ENCODE measurements around the gene PCID2.
A peak's percentile ranks its signal among the peaks of the same experiment; 100 is the strongest.
"Not testable (repeated sequence)": the region's sequence is repeated elsewhere in the genome, so short reads cannot be mapped to it uniquely, and the experiment has no call there.

The PCID2 gene

DNA sequence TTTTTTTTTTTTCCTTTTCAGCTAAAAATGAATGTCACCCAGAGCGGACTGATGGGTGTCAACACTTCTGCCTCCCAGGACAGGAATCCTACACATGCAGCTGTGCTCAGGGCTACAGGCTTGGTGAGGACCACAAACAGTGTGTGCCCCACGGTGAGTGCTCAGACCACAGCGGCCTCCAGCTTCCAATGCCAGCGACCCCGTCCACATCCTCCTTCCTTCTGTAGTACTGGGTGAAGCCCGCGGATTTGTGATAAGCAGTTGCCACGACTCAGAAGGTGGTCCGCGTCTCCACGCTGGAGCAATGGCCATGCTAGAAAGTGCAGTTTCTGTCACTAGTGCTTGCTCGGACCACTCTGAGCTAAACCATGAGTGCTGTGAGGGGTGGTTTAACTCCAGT is 44.0 kb downstream of the PCID2 start:
- DNase-seq (ENCODE audit: low read depth): no peak

DNA sequence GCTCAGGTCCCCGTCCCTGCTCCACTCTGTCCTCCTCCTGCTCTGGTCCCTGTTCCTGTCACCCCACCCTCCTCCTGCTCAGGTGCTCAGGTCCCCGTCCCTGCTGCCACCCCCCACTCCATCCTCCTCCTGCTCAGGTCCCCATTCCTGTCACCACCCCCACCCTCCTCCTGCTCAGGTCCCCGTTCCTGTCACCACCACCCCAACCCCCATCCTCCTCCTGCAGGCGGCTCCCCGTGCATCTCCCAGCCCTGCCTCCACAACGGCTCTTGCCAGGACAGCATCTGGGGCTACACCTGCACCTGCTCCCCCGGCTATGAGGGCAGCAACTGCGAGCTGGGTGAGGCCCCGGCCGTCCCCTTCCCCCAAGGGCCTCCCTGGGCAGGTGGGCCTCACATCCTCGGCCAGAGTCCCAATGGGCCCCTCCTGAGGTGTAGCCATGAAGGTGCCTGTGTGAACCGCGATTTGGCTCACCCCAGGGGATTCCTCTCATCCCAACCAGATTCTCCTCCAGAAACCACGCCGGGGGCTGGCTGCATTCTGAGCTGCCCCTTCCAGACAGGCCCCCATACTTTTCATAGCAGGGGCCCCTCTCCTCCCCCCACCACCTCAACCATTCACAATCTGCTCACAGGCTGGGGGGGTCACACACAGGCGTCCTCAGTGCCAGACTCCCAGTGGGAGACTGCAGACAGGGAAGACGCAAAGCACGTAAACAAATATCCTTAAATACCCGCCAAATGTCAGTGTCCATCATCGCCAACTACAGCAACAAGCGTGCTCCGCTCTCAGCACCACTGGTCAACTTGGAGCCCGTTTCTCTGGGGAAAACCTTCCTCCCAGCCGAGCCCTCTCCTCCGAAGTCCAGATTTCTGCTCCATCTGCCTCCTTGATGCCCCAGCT is 45.4 kb downstream of the PCID2 start:
- DNase-seq (ENCODE audit: low read depth): no peak

DNA sequence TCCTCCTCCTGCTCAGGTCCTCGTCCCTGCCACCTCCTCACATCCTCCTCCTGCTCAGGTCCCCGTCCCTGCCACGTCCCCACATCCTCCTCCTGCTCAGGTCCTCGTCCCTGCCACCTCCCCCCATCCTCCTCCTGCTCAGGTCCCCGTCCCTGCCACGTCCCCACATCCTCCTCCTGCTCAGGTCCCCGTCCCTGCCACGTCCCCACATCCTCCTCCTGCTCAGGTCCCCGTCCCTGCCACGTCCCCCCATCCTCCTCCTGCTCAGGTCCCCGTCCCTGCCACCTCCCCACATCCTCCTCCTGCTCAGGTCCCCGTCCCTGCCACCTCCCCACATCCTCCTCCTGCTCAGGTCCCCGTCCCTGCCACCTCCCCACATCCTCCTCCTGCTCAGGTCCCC is 46.5 kb downstream of the PCID2 start:
- not testable (repeated sequence) for DNase-seq (ENCODE audit: low read depth)

DNA sequence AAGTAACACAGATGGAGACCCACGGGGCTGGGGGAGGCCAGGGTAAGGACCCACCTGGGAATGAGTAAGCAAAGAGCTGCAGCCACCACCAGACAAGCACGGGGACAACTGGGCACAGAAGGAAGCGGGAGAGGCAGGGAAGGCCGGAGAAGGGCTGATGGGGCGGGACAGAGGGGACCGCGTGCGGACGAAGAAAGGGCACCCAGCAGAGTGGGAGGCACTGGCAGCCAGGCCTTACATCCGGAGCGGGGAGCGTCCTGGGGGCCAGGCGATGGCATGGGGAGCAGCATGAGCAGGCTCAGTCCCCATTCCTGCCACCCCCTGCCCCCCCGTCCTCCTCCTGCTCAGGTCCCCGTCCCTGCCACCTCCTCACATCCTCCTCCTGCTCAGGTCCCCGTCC is 47.0 kb downstream of the PCID2 start:
- no peak for DNase-seq (ENCODE audit: low read depth)

DNA sequence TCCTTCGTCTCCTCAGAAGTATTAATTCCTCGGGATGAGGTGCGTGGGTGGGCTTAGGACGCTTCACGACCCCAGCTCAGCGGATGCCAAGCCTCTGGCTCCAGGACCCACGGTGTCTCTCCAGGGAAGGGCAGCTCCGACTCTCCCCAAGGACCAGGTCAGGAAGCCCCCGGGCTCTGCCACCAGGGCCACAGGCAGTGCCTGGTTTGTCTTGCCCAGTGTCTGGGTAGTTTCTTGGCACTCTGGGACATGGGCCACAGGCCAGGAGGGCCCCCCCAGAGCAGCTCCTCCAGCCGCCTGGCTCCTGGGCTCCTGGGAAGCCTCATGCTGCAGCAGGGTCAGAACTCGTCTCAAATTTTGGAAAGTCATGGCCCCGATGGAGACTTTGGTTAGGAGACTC is 47.5 kb downstream of the PCID2 start:
- no peak for DNase-seq (ENCODE audit: low read depth)

DNA sequence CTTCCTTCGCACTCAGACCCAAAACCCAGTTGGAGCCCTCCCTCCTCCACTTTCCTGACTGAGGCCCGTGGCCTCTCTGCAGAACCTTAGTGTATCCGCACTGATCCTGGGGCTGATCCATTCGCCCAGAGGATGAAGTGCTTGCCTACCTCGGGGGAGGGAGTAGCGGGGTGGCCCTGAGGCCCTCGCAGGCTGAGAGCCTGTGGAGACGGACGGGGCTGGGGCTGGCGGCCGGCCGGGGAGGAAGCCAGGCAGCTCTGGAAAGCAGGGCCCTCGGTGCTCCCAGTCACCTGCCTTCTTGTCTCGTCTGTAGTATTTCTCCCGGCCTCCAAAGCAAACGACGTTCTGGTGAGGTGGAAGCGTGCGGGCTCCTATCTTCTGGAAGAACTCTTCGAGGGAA is 48.8 kb downstream of the PCID2 start:
- no peak for DNase-seq (ENCODE audit: low read depth)

DNA sequence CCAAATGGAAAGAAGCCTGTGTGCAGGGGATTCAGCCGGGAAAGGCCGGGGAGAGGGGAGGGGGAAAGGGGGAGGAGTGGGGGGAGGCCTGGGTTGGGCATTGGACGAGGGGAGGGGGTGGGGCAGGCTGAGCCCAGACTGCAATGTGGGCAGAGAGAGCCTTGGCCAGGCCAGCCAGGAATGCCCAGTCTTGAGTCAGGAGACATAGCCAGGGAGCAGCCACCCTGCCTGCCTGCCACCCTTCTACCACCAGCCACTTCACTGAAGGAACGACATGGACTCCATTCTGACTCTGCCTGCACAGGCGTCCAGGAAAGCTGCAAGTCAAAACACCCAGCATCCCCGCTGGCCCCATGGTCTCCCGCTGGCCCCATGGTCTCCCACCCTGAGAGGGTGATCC is 49.5 kb downstream of the PCID2 start:
- DNase-seq (ENCODE audit: low read depth): no peak

DNA sequence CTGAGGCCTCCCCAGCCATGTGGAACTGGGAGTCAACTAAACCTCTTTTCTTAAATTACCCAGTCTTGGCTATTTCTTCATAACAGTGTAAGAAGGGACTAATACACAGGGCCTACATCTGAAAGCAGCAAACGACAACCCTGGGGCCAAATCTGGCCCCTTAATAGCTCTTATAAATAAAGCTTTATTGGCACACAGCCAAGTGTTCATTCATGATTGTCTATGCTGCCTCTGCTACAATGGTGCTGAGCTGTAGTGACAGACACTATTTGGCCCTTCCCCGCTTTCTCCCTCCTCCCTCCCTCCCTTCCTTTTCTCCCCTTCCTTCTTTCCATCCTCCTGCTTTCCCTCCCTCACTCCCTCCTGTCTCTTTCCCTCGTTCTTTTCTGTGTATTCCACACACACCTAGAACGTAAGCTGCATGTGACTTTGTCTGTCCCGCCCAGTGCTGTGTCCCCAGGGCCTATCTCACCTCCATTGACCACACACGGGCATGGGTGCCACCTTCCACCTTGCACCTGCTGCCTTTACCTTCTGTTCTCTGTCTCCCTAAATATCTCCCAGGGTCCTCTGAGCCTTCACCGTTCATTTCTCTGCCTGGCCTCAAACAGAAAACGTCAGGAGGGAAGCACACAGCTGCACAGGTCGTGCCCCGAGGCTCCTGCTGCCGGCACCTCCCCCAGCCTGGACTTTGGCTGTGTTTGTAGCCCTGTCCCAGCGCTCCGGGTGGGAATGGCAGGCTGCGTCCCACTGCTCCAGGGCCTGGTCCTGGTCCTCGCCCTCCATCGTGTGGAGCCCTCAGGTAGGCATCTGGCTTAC is 50.3 kb downstream of the PCID2 start, which contains the start of gene PROZ:
TSS of gene PROZ (plus strand) at position 720 of the 819 bp plus-strand sequence. CDS start at position 733, 13 bp downstream.
- no peak for DNase-seq (ENCODE audit: low read depth)

DNA sequence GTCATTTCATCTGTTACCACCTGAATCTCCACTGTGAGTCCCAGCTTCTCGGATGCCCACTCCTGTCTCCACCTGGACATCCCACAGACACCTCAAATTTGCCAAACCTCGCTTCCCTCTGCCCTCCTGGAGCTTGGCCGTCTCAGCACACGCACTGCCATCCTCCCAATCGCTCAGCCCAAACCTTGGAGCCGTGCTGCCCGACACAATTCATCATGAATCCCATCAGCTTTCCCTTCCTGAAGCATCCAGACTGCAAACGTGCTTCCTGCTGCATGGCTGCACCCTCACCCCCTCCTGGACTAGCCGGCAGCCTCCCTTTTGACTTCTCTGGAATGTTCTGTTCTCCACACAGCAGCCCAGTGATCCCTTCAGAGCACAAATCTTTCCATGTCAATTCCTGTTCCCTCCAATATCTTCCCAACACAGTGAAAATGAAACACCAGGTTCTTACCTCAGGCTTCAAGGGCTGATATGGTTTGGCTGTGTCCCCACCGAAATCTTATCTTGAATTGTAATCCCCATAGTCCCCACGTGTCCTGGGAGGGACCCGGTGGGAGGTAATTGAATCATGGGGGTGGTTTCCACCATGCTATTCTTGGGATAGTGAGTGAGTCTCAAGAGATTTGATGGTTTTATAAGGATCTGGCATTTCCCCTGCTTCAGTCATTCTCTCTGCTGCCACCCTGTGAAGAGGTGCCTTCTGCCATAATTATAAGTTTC is 51.1 kb downstream of the PCID2 start:
- no peak for DNase-seq (ENCODE audit: low read depth)

DNA sequence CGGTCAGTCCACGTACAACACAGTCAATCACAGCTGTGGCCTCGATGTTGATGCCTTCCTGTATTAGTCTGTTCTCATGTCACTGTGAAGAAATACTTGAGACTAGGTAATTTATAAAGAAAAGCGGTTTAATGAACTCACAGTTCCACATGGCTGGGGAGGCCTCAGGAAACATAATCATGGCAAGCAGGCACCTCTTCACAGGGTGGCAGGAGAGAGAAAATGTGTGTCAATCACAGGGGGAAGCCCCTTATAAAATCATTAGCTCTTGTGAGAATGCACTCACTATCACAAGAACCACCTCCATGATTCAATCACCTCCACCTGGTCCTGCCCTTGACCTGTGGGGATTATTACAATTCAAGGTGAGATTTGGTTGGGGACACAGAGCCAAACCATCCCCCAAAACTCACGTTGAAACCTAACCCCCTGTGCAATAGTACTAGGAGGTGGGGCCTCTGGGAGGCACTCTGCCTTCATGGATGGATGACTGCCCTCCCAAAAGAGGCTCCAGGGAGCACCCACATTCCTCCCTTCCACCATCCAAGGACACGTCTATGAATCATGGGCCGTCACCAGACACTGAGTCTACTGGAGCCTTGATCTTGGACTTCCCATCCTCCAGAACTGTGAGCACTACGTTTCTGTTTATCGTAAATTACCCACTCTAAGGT is 52.4 kb downstream of the PCID2 start:
- no peak for DNase-seq (ENCODE audit: low read depth)

DNA sequence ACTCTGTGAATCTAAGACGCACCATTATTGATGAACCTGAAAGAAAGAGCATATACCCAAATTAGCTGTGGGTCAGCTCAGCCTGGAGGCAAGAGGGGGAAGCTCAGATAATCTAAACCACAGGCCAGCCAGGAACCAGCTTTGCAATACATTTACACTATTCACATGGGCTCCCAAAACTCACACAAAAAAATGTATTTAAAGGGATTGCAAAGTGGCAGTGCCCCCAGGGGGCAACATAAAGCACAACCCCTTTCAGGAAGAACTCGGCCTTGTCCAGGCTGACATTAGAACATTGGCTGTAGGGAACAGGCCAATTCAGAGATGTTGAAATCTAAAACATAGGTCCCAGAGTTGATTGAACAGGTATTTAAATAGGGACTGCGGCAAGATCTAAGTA is 53.3 kb downstream of the PCID2 start:
- no peak for DNase-seq (ENCODE audit: low read depth)

DNA sequence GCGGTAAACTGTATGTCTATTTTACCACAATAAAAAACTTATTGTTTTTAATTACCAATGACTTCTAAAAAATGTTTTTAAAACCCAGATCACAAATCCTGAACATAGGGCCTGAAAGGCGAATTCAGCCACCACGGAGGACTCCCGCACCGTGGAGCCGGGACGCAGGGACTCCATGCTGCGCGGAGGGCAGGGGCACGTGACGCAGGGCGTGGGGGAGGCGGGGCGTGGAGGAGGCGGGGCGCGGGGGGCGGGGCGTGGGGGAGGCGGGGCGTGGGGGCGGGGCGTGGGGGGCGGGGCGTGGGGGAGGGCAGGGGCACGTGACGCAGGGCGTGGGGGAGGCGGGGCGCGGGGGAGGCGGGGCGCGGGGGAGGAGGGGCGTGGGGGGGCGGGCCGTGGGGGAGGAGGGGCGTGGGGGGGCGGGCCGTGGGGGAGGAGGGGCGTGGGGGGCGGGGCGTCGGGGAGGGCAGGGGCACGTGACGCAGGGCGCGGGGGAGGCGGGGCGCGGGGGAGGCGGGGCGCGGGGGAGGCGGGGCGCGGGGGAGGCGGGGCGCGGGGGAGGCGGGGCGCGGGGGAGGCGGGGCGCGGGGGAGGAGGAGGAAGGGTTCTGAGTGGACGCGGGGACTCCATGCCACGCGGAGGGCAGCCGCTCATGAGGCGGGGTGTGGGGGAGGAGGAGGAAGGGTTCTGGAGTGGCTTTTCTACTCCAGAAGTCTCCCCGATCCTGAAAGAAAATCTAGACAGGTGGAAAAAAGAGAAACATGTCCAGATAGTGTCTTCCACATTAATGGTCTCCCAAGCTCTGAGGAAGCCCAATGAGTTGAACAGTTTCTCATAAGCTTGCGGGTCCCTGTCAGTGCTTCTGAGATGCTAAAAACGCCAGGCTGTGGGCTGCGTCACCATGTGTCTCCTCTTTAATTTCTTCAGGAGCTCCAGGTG is 54.4 kb downstream of the PCID2 start:
- peak; percentile 72 for DNase-seq (ENCODE audit: low read depth)

DNA sequence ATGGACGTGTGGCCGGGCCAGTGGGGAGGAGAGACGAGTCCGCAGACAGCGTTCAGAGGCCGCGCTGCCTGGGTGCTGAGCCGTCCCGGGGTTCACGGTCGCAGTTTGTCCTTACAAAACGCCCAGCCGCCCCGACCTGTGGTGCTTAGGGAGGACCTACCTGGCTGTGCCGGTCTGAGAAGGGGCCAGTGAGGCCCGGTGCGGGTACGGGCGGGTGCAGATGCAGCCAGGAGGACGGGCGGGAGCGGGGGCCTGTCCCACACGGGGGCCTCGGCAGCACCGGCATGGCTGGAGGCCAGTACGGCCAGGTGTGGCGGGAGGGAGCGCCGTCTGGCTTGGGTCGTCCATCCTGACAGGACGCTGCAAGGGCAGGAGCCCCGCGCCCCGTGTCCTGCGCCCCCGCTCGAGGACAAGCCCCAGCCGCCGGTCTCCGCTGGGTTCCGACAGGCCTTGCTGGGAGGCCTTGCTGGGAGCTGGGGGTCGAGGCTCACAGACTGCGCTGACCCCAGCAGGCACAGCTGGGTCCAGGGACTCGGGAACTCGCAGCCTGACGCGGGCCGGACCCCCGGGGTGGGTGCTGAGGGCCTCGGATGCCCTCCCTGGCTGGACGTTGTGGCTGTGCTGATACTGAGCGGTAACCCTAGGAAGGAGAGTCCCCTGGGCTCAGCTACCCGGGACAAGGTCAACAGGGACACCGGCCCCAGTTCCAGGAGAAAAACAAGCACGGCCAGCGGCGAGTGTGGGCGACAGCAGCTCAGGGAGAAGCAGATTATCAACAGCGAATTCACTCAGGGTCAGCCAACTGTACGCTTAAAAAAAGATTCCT is 55.3 kb downstream of the PCID2 start:
- no peak for DNase-seq (ENCODE audit: low read depth)

DNA sequence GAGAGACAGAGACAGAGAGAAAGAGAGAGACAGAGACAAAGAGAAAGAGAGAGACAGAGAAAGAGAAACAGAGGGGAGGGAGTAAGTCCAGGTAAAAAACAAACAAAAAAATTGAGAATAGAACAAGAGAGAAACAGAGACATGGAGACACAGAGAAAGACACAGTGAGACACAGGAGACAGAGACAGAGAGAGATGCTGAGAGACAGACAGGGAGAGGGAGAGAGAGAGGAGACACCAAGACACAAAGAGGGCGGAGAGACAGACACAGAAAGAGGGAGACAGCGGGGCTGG is 55.8 kb downstream of the PCID2 start:
- no peak for DNase-seq (ENCODE audit: low read depth)

DNA sequence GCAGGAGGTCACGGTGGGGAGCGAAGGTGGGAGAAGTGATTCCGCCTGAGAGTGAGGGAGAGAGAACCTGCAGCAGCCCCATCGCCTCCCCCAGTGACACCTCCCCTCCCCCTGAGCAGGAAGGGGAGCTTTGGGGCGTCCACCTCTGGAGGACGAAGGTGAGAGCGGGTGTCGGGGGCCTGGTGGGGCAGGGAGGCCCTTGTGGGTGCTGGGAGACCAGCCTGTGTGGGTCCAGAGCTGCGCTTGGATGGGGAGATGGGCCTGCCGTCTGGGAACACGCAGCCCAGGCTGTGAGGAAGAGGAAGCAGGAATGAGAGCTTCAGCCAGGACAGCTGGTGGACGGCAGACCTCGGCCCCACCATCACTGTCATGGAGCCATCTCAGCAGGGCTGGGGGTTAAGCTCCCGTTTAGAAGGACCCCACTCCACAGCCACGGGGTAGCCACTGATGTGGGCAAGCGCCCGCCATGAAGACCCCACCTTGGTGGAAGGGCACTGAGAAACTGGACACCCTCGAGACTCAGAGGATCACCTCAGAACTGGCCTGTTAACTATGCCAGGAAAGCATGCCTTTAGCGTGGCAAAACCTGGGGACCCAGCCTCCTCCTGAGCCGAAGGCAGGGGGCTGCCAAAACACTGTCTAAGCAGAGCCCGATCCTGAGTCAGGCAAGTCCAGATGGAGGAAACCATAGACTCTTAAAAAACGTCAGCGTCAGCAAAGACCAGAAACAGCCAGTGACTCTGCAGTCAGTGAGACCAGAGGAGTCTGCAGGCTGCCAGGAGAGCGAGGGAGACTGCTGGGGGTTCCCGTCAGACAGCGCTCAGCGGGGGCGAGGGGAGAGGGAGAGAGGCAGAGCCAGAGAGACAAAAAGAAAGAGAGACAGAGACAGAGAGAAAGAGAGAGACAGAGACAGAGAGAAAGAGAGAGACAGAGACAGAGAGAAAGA is 56.5 kb downstream of the PCID2 start:
- no peak for DNase-seq (ENCODE audit: low read depth)

DNA sequence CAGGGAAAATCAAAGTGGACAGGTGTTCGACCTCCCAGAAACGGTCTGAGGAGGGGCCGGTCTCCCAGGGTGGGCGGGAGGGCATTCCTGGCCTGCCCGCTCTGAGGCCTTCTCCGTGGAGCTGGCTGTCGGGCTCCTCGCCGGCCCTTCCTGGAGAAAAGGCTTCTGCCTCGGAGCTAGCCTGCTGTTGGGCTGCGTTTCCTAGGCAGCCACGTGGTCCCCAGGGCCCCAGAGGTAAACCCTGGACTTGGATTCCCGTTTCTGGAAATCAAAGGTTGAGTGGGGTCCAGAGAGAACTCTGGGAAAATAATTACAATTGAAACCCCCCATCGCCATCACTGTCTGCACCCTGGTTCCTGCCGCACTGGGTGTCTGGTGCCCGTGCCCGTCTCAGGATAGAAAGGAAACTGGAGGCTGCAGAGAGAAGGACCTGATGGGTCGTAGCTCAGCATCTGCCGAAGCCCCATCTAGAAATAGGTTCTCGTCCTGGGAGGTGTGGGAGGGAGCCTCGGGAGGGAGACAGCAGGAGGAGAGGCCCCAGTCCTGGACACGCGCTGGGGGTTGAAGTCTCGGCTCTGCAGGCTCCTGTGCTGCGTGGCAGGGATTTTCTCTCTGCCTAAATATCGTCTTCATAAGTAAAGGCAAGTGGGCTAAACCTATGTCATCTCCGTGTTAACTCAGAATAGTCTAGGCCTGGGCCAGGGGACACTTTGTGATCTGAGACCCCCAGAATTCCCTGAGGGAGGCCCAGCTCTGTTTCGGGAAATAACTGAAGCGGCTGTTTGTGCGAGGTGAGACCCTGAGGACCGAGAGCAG is 57.7 kb downstream of the PCID2 start:
- DNase-seq (ENCODE audit: low read depth): no peak

DNA sequence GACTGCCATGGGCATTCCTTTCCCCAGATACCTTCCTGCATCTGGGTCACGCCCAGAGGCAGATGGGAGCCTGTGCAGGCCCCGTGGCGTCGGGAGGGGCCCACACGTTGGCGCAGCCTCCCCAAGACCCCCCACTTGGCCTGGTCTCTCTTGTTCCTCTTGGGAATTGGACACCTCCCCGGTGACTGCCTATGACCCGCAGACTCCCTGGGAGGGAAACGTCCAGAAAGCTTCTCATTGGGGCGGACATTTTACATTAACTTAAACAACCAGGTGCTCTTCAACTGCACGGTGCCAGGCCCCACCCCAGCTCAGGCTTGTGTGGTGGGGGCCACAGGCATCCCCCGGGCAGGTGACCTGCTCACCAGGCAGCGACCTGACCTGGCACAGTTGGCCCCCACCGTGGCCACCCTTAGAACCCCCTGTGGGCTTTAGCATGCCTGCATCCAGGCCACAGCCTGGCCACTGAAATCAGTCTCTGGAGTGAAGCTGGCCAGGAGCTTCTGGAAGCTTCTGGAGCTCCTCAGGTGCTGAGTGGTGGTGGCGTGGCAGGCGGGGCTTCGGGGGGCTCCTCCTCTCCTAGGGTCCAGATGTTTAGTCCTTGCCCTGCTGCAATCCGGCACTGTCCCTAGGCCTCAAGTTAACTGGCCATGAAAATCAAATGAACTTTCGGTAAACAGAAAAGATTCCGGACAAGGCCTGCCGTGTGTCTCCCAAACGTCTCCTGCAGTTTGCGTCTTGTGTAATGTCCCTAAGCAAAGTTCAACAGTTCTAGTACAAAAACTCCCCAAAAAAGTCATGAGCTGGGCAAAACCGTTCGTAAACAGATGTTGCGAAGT is 58.5 kb downstream of the PCID2 start:
- DNase-seq (ENCODE audit: low read depth): no peak
